GM21619 (cell line): Measurements from ENCODE around the gene NME9.

Experiments used
- ATAC-seq: cut with Tn5 transposase; IDR thresholded peaks from one replicate; pipeline ENCODE4 v1.9.1; 2021; ENCODE audit not compliant: unreplicated experiment

NME9 gene

GRCh38 chr3:138334608-138335007, 5.0 kb upstream of the NME9 start:
- no peak for ATAC-seq

- no peak for ATAC-seq
Measured at GRCh38 chr3:138332472-138333073, 2.9 kb upstream of the NME9 start.

GRCh38 chr3:138331143-138331894, 1.7 kb upstream of the NME9 start:
- no peak for ATAC-seq

- no peak for ATAC-seq
Measured at GRCh38 chr3:138329984-138330293, 288 bp upstream of the NME9 start.

GRCh38 chr3:138328341-138328740, 1.3 kb downstream of the NME9 start:
- no peak for ATAC-seq

GRCh38 chr3:138327831-138328230, 1.8 kb downstream of the NME9 start:
- no peak for ATAC-seq

GRCh38 chr3:138326866-138327595, 2.6 kb downstream of the NME9 start:
- ATAC-seq: no peak

GRCh38 chr3:138325990-138326389, 3.7 kb downstream of the NME9 start:
- no peak for ATAC-seq

GRCh38 chr3:138323971-138324370, 5.7 kb downstream of the NME9 start:
- ATAC-seq: no peak

GRCh38 chr3:138317687-138318086, 12.0 kb downstream of the NME9 start:
- no peak for ATAC-seq

GRCh38 chr3:138314751-138315150, 14.9 kb downstream of the NME9 start:
- no peak for ATAC-seq

GRCh38 chr3:138310494-138310893, 19.2 kb downstream of the NME9 start:
- ATAC-seq: no peak

- ATAC-seq: no peak
Measured at GRCh38 chr3:138308783-138309182, 20.9 kb downstream of the NME9 start.

- no peak for ATAC-seq
Measured at GRCh38 chr3:138307899-138308298, 21.8 kb downstream of the NME9 start.

GRCh38 chr3:138303474-138303873, 26.2 kb downstream of the NME9 start:
- no peak for ATAC-seq

GRCh38 chr3:138300647-138301046, 29.0 kb downstream of the NME9 start:
- ATAC-seq: no peak

GRCh38 chr3:138297876-138298275, 31.8 kb downstream of the NME9 start:
- ATAC-seq: no peak

GRCh38 chr3:138297059-138297607, 32.5 kb downstream of the NME9 start:
- ATAC-seq: no peak

- no peak for ATAC-seq
Measured at GRCh38 chr3:138296639-138297038, 33.0 kb downstream of the NME9 start.

- no peak for ATAC-seq
Measured at GRCh38 chr3:138289701-138290100, 40.0 kb downstream of the NME9 start.

GRCh38 chr3:138289260-138289659, 40.4 kb downstream of the NME9 start:
- ATAC-seq: no peak

GRCh38 chr3:138284957-138285477, 44.6 kb downstream of the NME9 start:
- ATAC-seq: no peak
